Dermis microvascular lymphatic vessel endothelial cell (primary cell): ENCODE data around the gene TWSG1. TPM values are rescaled to one million over a fixed set of nuclear protein-coding genes. Genes with fewer than 3 reads are reported as not detected.
"Not testable (repeated sequence)": the region's sequence is repeated elsewhere in the genome, so short reads cannot be mapped to it uniquely, and the experiment has no call there.

ENCODE experiments used
- DNase-seq, 2 donors: peaks; one replicate each; pipeline versions ENCODE4 v3.0.0 to v3.0.0-alpha.2; 2010; ENCODE audit warnings: low read depth in 2 of 2
- total RNA-seq: library from RNA; depleted of rRNA; stranded (reverse); fragments of >200 nt; gene quantifications from 2 replicates; pipeline ENCODE4 v1.2.1, GENCODE V29; 2014

TWSG1 gene
- total RNA-seq, 1 donor from 2014 or later = 33.6 TPM

GRCh38 chr18:9422816-9423519, 88.4 kb downstream of the TWSG1 start:
- DNase-seq = no peak

GRCh38 chr18:9423648-9424047, 89.1 kb downstream of the TWSG1 start:
- DNase-seq = not testable (repeated sequence)

GRCh38 chr18:9424235-9424634, 89.7 kb downstream of the TWSG1 start:
- DNase-seq = not testable (repeated sequence)

- no peak for DNase-seq
Observed at GRCh38 chr18:9426753-9427152, 92.2 kb downstream of the TWSG1 start.

- peak in 1 of 2 donors; percentile 14 for DNase-seq
Observed at GRCh38 chr18:9428301-9428706, 93.7 kb downstream of the TWSG1 start.

GRCh38 chr18:9428862-9429661, 94.5 kb downstream of the TWSG1 start:
- DNase-seq = no peak

GRCh38 chr18:9429662-9429993, 95.1 kb downstream of the TWSG1 start:
- DNase-seq = no peak

- not testable (repeated sequence) for DNase-seq
Observed at GRCh38 chr18:9430315-9430714, 95.7 kb downstream of the TWSG1 start.

- no peak for DNase-seq
Observed at GRCh38 chr18:9431296-9431695, 96.7 kb downstream of the TWSG1 start.

- not testable (repeated sequence) for DNase-seq
Observed at GRCh38 chr18:9433122-9433521, 98.5 kb downstream of the TWSG1 start.

- no peak for DNase-seq
Observed at GRCh38 chr18:9433671-9434121, 99.1 kb downstream of the TWSG1 start.

GRCh38 chr18:9434122-9434701, 99.6 kb downstream of the TWSG1 start:
- no peak for DNase-seq

- DNase-seq = no peak
Observed at GRCh38 chr18:9435041-9435440, 100.5 kb downstream of the TWSG1 start.

GRCh38 chr18:9436206-9436929, 101.8 kb downstream of the TWSG1 start:
- DNase-seq = no peak

GRCh38 chr18:9437021-9437437, 102.5 kb downstream of the TWSG1 start:
- DNase-seq = peak; percentile 18 to 65

- no peak for DNase-seq
Observed at GRCh38 chr18:9437672-9438071, 103.1 kb downstream of the TWSG1 start.

- no peak for DNase-seq
Observed at GRCh38 chr18:9441061-9441460, 106.5 kb downstream of the TWSG1 start.

GRCh38 chr18:9444549-9444948, 110.0 kb downstream of the TWSG1 start:
- no peak for DNase-seq

GRCh38 chr18:9446839-9447238, 112.3 kb downstream of the TWSG1 start:
- no peak for DNase-seq

- no peak for DNase-seq
Observed at GRCh38 chr18:9447334-9447733, 112.8 kb downstream of the TWSG1 start.

GRCh38 chr18:9449600-9450414, 115.2 kb downstream of the TWSG1 start:
- no peak for DNase-seq
